Fibroblast of mammary gland (primary cell): Measurements from ENCODE around the gene SLC38A8.

Experiments used
- DNase-seq: peaks from one replicate; pipeline ENCODE4 v3.0.0-alpha.2; 2010; ENCODE audit warnings: low read depth
- H3K4me3 ChIP-seq: 2 replicates; pipeline ENCODE4 v1.5.1; 2011; ENCODE audit warnings: low read depth, mild to moderate bottlenecking, low read length, moderate library complexity; ENCODE audit not compliant: control insufficient read depth
- TF ChIP-seq, protein P1 (sequence below): conservative IDR thresholded peaks from 2 replicates; pipeline ENCODE4 v1.5.1; 2011; ENCODE audit warnings: low read depth, low read length, inconsistent platforms; ENCODE audit not compliant: control insufficient read depth, insufficient read depth

The SLC38A8 gene

GRCh38 chr16:84086341-84086740, 43.7 kb upstream of the SLC38A8 start:
- TF ChIP-seq, protein P1, sequence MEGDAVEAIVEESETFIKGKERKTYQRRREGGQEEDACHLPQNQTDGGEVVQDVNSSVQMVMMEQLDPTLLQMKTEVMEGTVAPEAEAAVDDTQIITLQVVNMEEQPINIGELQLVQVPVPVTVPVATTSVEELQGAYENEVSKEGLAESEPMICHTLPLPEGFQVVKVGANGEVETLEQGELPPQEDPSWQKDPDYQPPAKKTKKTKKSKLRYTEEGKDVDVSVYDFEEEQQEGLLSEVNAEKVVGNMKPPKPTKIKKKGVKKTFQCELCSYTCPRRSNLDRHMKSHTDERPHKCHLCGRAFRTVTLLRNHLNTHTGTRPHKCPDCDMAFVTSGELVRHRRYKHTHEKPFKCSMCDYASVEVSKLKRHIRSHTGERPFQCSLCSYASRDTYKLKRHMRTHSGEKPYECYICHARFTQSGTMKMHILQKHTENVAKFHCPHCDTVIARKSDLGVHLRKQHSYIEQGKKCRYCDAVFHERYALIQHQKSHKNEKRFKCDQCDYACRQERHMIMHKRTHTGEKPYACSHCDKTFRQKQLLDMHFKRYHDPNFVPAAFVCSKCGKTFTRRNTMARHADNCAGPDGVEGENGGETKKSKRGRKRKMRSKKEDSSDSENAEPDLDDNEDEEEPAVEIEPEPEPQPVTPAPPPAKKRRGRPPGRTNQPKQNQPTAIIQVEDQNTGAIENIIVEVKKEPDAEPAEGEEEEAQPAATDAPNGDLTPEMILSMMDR = no peak
- H3K4me3 ChIP-seq = no peak overlapping the region
- DNase-seq = no peak

DNA sequence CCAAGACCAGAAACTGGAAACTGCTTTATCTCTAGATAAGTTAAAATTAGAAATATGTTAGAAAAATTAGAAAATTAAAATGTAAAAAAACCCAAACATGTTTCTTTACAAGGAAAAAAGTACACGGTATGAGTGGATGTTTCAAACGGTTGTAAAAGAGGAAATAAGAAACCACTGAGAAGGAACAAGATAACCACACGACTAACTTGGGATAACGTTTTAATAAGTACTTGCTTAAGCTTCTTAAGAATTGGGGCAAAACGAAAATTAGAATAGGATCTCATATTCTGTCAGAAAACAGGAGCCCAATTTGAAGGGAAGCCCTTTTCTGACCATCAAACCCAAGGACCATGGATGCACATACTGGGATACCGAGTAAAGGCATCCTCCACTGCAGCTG, 43.2 kb upstream of the SLC38A8 start:
- no peak overlapping the region for H3K4me3 ChIP-seq
- TF ChIP-seq, protein P1 = no peak
- DNase-seq = no peak

- no peak overlapping the region for H3K4me3 ChIP-seq
- TF ChIP-seq, protein P1 = no peak
These were observed 42.7 kb upstream of the SLC38A8 start for GRCh38 chr16:84085271-84085667.

DNA sequence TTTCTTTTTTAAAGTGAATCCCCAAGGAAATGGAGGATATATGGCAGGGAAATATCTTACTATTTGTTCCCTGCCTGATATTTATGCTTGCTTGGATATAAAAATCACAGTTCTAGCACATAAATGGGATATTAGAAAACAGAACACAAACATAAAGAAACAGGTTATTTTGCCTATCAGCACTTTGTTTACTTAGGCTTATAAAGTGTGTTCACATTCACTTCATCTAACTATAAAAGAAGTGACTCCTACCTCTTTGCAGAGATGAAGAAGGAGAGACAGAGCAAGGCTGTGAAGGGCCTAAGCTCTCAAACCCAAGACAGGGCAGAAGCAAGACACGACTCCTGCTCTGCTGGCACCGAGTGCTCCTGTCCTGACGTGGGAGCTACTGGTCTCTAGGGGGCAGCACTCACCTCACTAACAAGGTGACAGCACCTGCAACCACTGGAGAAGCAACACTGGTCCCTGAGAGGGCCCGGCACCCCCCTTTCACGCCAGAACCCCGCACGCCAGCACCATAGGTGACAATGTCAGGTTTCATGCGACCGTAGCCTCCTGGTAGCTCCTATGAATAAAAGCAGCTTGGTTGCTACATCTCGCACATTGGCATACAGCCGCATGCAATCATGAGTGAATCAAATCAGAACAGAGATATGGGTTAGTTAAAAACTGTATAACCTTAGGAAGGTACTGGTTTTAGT, 42.1 kb upstream of the SLC38A8 start:
- TF ChIP-seq, protein P1 = peak; percentile 73
- H3K4me3 ChIP-seq = no peak overlapping the region
- DNase-seq = peak; percentile 65

More at GRCh38 chr16:84085271-84085667, 42.7 kb upstream of the SLC38A8 start:
- no peak for DNase-seq

DNA sequence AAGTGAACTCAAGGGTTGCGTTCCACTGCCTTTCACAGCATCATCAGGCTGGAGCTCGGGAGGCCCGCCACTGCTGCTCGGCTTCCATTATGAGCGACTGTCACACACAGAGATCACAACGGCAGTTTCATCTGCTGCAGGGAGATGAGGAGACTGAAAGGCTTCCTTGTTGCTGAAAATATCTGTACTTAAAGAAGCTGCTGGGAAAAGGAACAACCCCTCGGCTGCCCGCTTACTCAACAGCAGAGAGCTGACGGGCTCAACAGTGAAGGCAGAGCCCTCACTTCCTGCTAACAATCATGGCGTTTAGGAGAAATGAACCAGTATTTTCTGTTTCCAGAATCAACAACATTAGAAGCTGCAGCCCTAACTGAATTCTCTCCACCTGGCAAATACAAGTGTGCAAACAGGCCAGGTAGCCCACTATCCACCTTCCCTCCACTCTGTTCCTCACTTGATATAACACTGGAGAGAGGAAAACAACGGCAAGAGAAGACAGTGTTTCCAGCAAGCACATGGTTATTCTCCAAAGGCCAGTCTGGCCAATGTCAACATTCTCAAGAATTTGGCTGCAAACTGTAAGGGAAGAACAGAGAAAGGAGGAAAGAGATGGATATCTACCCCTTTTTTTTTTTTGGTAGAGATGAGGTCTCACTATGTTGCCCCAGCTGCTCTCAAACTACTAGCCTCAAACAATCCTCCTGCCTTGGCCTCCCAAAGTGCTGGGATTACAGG, 40.4 kb upstream of the SLC38A8 start:
- H3K4me3 ChIP-seq = no peak overlapping the region
- TF ChIP-seq, protein P1 = no peak
- no peak for DNase-seq

GRCh38 chr16:84082110-84082509, 39.5 kb upstream of the SLC38A8 start:
- no peak overlapping the region for H3K4me3 ChIP-seq
- TF ChIP-seq, protein P1 = no peak
- DNase-seq = no peak
